ENCODE results near the gene NKD2.

GRCh38 chr5:1032011-1032410 is 23.4 kb downstream of the NKD2 start:
- TF ChIP-seq, protein P1, sequence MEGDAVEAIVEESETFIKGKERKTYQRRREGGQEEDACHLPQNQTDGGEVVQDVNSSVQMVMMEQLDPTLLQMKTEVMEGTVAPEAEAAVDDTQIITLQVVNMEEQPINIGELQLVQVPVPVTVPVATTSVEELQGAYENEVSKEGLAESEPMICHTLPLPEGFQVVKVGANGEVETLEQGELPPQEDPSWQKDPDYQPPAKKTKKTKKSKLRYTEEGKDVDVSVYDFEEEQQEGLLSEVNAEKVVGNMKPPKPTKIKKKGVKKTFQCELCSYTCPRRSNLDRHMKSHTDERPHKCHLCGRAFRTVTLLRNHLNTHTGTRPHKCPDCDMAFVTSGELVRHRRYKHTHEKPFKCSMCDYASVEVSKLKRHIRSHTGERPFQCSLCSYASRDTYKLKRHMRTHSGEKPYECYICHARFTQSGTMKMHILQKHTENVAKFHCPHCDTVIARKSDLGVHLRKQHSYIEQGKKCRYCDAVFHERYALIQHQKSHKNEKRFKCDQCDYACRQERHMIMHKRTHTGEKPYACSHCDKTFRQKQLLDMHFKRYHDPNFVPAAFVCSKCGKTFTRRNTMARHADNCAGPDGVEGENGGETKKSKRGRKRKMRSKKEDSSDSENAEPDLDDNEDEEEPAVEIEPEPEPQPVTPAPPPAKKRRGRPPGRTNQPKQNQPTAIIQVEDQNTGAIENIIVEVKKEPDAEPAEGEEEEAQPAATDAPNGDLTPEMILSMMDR (conservative IDR thresholded peaks at IDR 0.05): no peak
- no peak for TF ChIP-seq ZFX (IDR thresholded peaks at IDR 0.05)

Measured in C4-2B (cell line).